ENCODE measurements around the gene MYRF.

- TF ChIP-seq EZH2phosphoT487 (IDR thresholded peaks at IDR 0.05; ENCODE audit: borderline replicate concordance, low read length), result no peak
- TF ChIP-seq EZH2 (IDR thresholded peaks at IDR 0.05; ENCODE audit: low read length, unreplicated experiment), result no peak
These were observed 43.6 kb downstream of the MYRF start for GRCh38 chr11:61795876-61796526.

Measured in PC-3 (cell line).